HG02885 (cell line): Measurements from ENCODE around the gene SOCS3.

ENCODE experiments used
- ATAC-seq: cut with Tn5 transposase; IDR thresholded peaks from one replicate; pipeline ENCODE4 v1.9.1; 2021; ENCODE audit warnings: mild to moderate bottlenecking; ENCODE audit not compliant: unreplicated experiment, poor library complexity

The SOCS3 gene

GRCh38 chr17:78355045-78355641, 4.7 kb downstream of the SOCS3 start:
- no peak for ATAC-seq

DNA sequence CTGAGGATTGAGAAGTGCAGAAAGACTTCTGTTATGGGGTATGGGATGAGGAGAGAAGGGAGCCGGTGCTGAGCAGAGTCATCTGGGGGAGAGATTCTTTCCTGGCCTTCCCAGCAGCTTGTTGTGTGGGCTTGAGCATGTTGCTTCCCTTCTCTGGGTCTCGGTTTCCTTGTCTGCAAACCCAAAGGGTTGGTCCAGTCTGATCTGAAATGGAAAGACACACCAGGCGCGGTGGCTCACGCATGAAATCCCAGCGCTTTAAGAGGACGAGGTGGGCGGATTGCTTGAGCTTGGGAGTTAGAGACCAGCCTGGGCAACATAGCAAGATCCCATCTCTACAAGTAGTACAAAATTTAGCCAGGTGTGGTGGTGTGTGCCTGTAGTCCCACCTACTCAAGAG, 6.0 kb downstream of the SOCS3 start:
- ATAC-seq: no peak

DNA sequence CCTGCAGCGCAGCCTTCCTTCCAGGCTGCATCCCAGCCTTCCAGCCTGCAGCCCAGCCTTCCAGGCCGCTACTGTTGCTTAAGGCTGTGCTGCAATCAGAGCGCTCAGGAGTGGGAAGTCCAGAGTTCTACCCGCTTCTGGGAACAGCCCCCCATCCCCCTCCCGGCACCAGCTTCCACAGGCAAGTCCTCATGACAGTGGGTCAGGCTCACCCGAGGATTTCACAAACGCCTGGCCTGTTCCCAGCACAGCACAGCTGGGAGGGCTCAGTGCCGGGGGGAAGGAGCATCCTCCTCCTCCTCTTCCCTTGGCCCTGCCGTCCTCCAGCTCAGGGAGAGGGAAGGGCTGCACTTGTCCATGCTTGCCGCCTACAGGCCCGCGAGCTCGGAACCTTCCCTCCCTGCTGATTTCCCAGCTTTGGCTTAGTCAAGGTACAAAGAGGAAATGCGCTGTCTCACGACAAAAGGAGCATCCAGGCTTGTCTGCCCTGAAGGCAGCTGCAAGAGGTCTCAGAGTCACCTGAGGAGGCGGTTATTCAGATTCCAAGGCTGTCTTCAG, 8.3 kb downstream of the SOCS3 start:
- no peak for ATAC-seq

- ATAC-seq: no peak
Observed at GRCh38 chr17:78349891-78350642, 9.8 kb downstream of the SOCS3 start.

DNA sequence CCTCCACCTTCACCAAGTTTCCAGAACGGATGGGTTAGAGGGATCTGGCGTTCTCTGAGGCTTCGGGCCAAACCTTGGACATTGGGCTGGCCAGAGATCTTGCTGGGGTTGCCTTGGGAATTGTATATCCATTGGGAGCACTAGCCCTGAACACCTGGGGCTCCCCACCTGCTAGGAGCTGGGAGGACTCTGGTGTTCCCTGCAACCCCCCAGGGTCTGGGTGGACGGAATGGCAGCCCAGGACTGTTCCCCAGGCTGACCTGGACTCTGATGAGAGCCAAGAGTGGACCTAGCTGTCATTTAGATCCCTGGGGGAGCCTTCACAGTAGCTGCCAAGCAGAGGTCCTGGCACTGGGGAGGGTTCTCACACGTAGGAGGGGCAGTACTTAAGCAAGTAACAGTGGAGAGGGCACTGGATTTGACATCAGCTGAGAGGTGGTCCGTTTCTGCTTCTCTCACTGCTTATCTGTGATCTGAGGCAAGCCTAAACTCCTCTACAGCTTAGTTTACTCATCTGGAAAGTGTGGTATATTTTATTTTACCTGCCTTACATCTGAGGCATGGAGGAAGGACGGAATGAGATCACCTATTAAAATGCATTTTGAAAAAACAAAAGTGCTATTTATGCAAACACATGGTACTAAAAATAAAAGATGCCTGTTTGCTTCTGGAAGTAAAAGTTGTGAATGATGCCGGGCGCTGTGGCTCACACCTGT, 11.7 kb downstream of the SOCS3 start:
- no peak for ATAC-seq

GRCh38 chr17:78347453-78347852, 12.4 kb downstream of the SOCS3 start:
- no peak for ATAC-seq

DNA sequence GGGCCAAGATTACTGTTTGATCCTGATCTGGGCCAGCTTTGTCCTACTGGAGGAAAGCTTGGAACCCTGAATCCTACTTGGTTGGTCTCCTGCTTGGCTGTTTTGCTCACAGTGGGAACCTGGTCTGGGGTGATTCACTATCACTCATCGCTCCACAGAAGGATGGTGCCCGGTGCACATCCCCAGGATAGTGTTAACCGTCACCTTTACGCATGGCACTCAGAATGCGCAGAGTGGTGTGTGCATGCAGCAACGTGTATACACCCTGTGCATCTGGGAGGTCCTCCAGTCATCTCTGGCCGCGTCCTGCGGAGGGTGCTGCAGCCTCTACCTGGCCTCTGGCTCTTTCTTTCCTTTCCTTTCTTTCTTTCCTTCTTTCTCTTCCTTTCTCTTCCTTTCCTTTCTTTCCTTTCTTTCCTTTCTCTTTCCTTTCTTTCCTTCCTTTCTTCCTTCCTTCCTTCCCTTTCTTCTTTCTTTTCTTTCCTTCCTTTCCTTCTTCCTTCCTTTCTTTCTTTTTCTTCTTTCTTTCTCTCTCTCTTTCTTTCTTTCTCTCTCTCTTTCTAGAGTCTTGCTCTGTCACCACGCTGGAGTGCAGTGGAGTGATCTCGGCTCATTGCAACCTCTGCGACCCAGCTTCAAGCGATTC, 13.1 kb downstream of the SOCS3 start:
- ATAC-seq: no peak

- no peak for ATAC-seq
Observed at GRCh38 chr17:78345791-78346494, 13.9 kb downstream of the SOCS3 start.

- ATAC-seq: no peak
Observed at GRCh38 chr17:78345172-78345571, 14.7 kb downstream of the SOCS3 start.

- ATAC-seq: no peak
Observed at GRCh38 chr17:78344666-78345065, 15.2 kb downstream of the SOCS3 start.

DNA sequence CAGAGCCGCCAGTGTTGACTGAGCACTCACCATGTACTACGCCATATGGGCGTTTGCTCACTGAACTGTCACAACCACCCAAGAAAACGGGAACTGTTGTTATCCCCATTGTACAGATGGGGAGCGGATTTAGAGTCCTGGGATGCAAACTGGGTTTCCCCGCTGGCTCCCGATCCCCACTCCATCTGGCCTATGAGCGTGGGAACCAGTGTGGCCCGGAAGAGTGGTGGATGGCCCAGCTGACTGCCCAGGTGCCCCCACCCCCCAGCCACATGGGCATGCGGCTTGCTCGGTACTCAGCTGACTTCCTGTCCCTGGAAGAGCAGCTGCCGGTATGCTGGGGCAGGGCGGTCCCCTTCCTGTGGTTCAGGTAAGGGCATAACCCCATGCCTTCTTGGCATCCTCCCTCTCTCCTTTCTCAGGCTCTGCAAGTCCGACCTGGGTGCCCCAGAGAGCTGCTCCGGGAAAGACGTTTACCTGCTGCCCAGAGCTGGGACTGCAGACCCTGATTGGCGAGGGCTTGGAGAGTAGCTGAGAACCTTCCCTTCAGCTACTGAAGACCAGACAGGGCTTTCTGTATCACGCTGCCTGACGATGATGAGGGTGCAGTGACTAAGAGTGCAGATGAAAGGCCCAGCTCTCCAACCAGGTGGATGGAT, 16.2 kb downstream of the SOCS3 start:
- no peak for ATAC-seq

GRCh38 chr17:78343187-78343542, 16.7 kb downstream of the SOCS3 start:
- ATAC-seq: no peak

GRCh38 chr17:78342449-78343186, 17.3 kb downstream of the SOCS3 start:
- ATAC-seq: no peak

DNA sequence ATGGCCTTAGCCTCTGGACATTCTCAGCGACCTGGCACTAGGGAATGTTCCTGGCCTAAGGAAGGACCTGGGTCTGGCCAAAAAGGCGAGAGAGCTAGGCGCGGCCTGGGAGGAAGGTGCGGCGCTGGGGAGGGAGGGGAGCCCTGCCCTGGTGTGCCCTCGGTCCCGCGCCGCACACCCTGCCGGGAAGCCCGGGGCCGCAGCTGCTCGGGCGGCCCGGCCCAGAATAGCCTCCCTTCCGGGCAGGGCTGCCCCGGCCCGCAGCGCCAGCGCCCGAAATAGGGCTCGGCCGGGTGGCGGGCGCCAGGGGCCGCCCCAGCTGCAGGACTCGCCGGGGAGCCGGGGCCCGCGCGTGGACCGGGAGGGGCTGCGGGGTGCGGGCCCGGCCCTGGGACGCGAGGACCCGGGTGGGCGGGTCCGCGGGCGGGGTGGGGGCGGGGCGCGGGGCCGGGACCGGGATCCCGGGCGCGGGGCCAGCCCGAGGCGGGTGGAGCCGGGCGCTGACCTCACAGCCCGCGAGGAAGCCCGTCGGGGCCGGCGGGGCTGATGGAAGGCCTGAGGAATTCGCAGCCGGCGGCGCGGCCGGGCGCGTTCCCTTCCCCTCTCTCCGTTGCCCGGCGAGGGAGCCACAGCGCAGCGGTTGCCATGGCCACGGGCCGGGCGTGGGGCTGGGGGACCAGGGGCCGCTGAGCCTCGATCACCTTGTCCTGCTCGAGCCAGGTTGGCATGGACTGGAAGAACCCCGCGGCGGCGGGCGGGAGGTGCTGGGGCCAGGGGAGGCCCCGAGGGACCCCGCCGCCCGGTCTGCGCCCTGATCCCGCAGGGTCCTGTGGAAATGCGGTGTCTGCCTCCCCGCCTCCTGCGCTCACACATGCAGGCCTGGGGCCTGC, 18.1 kb downstream of the SOCS3 start:
- ATAC-seq: no peak

DNA sequence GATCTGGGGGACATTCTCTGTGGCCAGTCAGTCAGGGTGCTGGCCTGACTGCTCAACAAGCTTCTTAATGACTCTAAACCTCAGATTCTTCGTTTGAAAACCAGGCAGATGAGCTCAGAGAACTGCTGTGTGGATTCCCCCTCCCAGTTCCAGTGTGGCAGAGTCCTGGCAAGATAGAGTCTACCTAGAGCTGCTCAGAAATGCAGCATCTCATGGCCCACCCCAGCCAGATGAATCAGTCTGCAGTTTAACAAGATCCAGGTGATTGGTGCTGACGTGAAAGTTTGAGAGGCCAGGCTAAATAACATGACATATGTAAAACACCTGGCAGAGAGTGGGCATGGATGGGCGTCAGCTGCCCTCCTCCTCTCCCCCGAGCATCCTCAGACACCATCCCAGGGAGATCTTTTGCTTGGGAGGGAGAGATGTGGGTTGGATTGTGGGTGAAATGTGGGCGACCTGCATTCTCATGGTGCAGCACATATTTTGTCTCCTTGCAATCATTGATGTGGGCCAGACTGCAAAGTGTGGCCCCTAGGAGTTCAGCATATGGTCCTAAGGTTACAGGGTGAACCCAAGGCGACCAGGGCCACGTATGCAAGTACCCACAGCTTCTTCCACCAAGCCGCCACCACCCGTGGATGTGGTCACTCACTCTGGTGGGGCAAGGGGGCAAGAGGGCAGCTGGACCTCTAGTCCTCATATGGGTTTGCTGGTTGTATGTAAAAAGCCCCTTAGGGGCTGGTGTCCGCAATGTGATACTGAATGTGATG, 19.5 kb downstream of the SOCS3 start:
- no peak for ATAC-seq

- ATAC-seq: no peak
Observed at GRCh38 chr17:78338486-78339259, 21.2 kb downstream of the SOCS3 start.
